HG02623 (cell line): ENCODE data around the gene PPP1R1B.

ENCODE experiments used
- ATAC-seq: cut with Tn5 transposase; IDR thresholded peaks from one replicate; pipeline ENCODE4 v1.9.1; 2021; ENCODE audit warnings: moderate library complexity; ENCODE audit not compliant: unreplicated experiment

Gene PPP1R1B

DNA sequence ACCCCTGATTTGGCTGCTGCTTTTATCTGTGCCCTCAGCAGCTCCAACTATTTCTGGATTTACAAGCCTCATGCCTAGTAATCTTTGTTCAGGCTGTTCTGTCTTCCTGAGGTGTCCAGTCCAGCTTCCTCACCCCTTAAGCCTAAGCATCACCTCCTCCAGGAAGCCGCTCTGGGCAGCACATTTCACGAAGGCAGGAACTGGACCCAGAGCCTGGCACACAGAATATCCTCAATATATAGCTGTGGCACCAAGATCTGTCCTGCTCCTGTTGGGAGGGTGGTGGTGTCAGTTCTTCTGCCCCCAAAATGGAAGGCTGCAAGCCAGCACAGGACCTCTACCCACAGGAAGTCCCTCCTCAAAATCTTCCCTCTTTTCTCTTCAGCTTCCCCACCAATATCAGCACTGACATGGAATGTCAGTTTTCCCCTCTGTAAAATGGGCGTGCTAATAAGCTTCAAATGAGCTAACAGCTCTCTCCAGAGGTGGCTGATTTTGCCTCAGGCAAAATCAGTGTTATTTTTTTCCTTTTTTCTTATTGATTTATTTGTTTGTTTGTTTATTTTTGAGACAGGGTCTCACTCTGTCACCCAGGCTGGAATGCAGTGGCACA lies 12.1 kb upstream of the PPP1R1B start:
- ATAC-seq, result no peak

DNA sequence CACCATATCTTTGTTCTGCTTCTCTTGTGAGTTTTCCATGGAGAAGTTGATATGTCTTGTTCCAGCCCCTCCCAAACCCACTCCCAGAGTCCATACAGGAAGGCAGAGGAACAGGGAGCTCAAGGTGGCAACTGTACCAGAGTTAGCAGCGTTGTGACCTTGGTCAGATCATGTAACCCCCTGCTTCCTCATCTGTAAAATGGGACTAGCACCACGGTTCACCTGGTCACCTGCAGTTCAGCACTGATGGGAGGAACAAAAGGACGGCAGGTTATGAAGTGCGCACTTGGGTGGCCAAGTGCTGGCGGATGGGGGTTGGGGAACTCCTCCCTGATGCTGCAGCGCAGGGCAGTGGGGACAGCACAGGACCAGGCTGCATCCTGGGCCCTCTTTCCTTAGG lies 11.3 kb upstream of the PPP1R1B start:
- ATAC-seq, result no peak

DNA sequence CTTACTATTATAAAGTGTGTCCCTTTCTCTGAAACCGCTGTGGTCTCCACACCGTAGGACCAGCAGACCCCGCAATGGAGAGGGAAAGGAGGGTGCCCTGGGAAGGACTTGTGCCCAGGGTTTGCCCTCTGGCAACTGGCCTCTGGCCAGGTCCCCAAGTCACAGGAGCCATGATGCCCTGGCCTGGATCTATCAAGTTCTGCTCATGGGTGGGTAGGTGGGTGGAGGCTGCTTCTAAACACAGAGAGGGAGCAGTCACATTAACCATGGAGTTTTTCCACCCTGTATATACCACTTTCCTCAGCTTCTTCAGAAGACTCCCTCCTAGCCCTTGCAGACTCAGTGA lies 9.7 kb upstream of the PPP1R1B start:
- ATAC-seq, result no peak

DNA sequence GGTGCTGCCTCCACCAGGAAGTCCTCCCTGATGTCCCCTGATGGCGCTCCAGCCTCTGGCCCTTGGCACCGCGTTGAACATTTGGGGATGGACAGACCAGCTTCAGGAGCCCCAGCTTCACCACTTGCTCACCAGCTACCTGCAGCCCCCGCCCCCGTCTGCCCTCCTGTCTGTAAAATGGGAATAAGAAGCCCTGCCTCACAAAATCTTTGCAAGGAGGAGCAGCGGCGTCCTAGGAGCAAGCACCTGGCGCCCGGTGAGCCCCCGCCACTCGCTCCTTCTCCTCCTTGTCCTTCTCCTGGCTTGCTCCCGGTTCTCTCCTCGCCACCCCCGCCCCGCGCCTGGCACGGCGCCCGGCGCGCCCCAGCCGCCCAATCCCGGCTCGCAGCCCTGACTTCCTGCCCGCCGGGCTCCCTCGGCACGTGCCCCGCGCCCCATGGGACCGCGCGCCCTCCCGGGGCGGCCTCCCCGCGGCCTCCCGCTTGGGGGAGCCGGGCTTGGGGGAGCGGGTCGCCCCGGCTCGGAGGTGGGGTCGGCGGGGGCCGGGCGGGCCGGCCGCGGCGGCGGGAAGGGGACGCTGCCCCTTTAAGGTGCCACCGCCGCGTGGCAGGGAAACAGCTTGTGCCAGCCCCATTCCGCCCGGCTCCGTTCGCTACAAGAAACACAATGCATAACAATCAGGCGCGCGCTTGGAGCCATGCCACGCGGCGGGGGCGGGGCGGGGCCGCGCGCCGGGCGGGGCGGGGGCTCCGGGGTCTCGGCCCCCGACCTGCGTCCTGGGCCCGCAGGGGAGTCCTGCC lies 9.1 kb upstream of the PPP1R1B start:
- no peak for ATAC-seq

DNA sequence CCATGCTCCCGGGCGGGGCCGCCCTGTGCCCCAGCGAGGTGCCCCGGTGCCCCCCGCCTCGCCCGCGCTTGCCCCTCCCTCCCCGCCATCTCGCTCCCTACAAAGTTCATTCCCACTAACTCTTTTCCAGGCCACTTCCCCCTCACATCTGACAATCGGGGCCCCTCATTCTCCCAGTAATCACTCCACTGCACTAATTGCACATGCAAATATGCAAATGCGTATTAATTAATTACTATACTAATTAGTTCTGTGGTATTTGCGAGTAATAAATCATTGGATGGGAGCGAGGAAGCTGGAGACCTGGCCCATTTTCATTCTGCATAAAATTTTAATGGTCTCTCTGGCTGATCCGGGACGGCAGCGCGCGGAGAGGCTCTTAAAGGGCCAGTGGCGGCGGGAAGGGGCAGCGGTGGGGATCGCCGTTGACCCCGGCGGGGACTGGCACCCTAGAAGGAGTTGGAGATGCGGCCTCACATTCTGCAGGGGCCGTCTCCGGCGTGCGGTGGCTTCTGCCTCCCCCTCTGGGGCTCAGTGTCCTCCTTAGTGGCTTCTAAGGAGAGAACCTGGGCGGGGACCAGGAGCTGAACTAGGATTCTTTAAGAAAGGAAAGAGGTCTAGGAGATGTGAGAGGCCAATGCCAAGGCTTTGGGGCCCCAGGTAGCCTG lies 8.4 kb upstream of the PPP1R1B start:
- no peak for ATAC-seq

DNA sequence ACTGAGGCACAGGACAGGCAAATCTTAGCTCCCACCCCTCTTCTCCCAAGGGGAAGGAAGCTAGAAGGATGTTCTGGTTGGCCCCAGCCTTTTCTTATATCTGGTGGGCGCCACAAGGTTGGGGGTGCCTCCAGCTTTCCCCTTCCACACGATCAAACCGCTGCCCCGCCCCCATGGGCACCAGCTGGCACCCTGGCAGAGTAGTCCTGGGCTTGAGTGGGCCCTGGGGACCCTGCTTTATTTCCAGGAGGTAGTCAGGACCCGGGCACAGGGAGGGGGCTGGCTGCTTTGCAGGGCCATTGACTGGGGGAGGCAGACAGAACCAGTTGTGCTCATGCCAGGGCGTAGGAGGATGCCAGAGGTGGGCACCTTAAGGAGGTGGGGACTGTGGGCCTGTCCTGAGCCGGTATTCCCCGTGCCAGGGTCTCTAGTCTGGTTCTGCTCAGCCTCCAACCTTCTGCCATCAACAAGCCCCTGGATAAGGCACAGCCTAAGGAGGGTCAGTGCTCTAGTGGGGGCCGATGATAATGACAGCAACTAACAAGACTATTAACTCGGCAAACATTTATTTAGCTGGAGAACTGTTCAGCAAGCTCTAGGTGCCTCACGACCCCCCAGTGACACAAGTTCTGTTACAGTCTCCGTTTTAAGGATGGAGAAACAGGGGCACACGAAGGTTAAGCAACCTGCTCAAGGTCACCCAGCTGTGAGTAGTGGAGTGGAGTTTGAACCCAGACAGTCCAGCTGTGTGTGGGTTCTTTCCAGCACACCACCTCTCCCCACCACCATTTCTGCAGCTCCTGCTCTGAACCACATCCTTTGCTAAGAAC lies 7.6 kb upstream of the PPP1R1B start:
- ATAC-seq, result no peak

DNA sequence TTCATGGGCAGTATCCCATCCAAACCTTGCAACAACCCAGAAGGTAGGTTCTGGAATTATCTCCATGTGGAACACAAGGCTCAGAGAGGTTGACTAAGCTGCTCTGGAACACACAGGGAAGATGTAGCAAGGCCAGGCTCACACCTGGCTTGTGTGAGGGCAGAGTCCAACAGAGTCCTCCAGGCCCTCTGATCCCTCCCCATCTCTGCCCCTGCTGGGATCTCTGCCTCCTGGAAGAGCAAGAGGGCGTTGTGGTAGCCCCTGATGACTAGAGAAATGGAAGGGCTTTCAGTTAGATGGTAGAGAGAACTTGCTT lies 7.0 kb upstream of the PPP1R1B start:
- ATAC-seq, result no peak

DNA sequence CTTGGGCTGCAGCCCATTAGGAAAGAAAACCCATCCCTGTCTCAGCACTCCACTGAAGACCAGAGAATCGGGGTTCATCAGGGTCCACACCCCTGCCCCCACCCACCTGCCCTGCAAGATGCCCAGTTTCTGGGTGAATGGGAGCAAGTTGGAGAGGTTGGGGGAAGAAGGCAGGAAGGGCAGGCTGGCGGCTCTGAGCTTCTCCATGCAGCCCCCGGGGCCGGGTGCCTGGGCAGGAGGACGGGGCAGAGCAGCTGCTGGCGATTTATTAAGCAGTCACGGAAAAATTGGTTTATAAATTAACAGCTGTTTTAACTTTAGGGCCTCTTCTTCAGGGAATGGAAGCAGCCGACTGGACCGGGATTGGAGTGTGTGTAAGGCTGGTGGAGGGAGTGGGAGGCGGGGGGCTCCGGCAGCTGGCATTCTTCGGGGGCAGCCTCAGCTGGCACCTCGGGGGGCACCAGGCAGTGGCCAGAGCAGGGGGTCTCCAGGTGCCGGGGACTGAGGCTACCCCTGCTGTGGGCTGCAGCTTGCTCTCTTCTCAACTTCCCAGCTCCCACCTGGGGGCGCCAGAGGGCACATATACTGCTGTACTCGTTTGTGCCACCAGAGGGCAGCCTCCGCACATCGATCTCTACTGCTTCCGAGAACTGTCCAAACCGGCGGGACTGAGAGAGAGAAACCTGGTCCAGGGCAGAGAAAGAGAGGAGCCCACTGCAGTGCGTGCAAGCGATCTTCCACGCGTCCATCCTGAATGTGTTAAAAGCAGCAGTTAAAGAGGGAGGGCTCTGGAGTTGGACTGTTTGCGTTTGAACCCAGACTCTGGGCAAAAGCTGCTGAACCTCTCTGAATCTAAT lies 5.0 kb upstream of the PPP1R1B start:
- ATAC-seq, result no peak

DNA sequence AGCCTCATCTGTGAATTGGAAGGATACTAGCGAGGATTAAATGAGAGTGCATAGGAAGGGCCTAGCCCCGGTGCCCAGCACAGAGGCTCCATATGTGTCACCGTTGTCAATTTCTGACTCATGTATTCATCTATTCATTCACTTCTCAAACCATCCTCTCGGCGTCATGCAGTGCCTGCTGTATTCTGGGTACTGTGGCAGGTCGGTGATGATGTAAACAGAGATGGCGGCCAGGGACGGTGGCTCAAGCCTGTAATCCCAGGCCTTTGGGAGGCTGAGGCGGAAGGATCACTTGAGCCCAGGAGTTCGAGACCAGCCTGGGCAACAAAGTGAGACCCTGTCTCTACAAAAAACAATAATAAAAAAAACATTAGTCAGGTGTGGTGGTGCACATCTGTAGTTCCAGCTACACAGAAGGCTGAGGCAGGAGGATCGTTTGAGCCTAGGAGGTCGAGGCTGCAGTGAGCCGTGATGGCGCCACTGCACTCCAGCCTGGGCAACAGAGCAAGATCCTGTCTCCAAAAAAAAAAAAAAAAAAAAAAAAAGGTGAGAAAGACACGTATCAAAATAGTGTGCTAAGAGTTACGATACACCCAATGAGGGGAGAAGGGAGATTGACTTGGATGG lies 4.3 kb upstream of the PPP1R1B start:
- ATAC-seq, result no peak

DNA sequence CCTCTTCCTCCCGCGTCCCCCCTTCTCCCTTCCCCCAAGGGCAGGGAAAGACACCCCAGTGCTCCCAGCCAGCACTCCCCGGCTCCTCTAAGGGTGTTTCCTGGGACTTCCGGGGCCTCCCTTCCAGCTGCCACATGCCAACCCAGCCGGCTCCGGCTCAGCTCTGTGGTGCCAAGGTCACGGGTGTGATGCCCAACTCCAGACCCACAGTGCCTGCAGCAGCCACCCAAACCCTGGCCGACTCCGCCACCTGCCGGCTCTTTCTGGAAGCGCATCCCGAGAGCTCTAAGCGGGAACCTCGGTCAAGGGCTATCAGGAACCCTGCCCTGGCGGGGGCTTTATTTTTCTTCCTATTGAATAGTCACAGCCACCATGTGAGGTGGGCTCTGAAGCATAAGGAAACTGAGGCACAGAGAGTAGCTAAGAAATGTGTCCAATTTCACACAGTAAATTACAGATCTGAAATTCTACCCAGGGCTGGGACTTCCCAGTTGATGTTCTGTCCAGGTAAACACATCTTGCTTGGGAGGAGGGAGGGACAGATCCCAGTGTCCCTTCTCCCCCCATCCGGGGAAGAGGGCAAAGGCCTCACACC lies 3.3 kb upstream of the PPP1R1B start:
- no peak for ATAC-seq

DNA sequence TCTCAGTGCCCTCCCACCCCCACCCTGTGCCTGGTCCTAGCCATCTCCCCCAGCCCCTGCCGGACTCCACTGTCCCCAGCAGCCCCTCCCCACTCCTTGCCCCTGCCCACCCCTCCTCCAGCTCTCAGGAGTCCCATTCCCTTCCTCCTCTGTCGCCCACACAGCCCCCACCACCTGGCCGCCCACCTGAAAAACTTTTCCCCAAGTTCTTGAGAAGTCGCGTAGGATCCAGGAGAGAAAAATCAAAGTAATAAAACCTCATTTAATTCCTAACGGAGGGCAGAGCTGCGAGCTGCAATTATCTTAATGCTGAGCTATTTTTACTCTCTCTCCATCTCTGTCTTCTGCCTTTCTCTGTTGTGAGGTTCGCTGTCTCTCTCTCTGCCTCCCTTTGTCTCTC lies 2.4 kb upstream of the PPP1R1B start:
- ATAC-seq, result no peak

DNA sequence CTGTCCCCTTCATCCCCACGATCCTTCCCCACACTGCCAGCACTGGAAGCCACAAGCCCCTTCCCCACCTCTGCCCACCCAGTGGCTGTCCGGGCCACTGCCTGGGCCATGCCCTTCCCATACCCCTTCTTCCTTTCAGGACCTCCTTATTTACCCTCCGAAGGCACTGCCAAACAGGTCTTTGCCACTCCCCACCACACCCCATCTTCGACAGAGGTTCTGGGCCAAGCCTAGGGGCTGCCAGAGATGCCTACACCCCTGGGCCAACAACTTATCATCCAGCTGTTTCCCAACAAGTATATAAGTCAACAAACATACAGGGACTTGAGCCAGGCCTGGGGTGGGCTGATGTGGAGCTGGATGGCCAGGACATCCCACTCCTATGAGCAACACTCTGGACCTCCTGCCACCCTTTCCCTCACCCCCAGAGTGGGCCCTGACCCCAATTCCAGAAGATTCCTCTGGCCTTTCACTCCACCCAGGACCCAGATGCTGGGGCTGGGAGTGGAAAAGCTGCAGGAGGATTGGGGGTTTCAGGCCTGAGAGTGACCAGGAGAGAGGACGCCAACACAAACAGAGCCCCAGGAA lies 1.5 kb upstream of the PPP1R1B start:
- no peak for ATAC-seq

DNA sequence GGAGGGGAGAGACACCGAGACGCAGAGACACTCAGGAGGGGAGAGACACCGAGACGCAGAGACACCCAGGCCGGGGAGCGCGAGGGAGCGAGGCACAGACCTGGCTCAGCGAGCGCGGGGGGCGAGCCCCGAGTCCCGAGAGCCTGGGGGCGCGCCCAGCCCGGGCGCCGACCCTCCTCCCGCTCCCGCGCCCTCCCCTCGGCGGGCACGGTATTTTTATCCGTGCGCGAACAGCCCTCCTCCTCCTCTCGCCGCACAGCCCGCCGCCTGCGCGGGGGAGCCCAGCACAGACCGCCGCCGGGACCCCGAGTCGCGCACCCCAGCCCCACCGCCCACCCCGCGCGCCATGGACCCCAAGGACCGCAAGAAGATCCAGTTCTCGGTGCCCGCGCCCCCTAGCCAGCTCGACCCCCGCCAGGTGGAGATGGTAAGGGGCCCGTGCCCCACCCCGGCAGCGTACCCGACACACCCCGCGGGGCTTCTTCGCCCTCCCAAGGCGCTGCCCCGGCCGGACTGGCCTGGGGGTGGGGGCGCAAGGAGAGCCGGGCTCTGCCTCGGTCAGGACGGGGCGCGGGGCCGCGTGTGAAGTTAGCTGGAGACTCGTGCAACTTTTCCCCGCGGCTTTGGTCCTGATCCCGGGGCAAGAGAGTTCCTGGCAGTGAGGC lies 427 bp downstream of the PPP1R1B start:
- no peak for ATAC-seq

DNA sequence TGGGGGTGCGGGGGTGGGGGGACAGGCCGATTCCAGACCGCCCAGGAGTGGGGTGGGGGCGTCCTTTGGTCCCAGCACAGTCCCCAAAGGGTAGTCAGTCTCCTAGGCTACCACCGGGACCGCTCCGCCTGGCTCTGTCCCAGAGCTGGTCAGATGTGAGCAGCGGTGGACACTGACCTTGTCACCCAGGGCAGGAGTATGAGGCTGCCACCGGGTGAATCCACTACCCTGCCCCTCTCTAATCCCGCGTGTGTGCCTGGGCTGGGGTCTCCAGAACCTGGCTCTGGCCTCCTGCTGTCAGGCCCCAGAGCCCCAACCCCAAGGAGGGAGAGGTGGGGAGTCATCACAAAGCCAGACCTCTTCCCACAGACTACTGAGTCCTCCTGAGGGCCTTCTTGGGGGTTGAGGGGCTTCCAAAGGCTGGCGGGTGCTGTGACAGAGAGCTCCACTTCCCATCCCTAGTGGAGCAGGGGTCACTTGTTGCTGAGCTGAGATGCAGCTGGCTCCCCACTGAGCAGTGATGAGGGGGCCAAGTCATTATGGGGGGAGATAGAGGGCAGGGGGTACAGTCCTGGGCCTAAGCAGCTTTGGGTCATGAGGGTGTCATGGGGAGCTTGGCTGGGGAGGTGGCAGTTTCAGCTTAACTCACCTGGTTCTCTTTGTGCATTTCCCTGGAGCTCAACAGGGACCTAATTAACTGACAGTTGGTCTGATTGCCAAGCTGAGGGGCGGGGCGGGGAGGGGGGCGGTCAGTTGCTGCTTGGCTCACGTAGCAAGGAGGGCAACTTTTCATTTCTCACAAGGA lies 1.2 kb downstream of the PPP1R1B start:
- no peak for ATAC-seq

DNA sequence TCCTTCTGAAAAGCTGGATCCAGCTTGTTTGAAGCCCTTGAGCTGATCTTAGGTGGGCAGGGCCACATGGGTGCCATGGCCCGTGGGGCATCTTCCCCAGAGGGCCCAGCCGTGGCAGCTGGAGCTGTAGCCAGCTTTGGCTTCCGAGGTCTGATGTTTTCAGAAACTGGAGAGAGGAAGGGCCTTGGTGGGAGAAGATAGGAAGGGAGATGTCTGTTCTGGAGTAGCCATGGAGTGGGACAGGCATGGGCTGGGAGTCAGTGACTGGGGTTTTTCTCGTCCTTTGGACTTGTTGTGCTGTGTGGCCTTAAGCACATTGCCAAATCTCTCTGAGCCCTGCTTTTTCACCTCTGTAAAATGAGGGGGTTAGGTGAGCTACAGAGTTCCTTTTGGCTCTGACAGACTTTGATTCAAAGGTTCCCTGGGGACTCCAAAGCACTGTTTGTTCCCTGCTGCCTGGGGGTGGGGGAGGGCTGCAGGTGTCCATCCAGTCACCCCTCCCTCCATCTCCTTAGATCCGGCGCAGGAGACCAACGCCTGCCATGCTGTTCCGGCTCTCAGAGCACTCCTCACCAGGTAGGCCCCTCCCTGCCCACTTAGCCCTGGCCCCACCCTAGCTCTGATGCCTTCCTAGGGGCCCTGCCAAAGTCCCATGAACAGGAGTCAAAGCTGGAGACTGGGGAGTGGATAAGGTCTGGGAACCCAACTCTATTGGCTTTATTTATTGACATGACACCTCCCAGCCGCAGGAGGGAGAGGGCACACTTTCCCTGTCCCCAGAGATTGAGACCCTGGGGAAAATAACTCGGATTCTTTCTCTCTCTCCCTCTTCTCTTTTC lies 2.1 kb downstream of the PPP1R1B start:
- no peak for ATAC-seq

DNA sequence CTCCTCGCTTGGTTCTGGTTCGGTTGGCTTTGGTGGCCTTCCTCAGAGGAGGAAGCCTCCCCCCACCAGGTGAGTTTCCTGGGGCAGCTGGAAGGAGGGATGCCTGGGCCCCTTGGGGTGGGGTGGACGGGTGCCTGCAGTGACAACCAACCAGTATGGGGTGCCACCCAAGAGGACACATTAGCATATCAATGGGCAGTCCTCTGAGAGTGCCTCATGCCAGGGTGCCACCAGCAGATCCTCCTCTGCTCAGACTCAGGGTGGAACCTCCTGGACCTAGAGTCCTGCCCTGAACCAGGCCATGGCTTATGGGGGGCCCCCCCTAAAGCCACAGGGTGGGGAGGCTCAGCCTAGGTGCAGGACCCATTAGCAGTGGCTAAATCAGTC lies 2.7 kb downstream of the PPP1R1B start:
- ATAC-seq, result no peak

DNA sequence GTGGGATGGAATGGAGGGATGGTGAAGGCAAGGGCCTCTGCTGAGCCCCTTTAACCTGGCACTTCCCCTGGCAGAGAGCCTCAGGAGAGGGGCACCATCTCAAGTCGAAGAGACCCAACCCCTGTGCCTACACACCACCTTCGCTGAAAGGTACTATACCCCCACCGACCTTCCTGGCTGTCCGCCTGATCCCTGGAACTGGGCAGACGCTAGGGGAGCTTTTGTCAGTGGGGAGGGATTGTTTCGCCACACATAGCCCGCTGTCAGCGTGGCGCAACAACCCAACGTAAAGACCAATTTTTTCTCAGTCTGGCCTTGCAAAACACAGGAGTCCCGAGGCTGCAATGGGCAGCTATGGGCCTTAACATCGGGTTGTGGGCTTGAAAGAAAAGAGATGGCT lies 3.1 kb downstream of the PPP1R1B start:
- ATAC-seq, result no peak
